ENCODE results near the gene FMN2. TPM values are rescaled to one million over a fixed set of nuclear protein-coding genes. Genes with fewer than 3 reads are reported as not detected.

FMN2 gene
- total and polyA plus RNA-seq, 9 donors, result 0.24 to 0.81 (median 0.39) TPM

GRCh38 chr1:240094041-240094722 lies 2.5 kb downstream of the FMN2 start:
- DNase-seq, result no peak
- Histone ChIP-seq H3K4me3 (ENCODE audit: low read length) (no peak overlapping the region), H3K27ac (ENCODE audit: low read length) (no peak overlapping the region), H3K9me3 (replicated peaks; ENCODE audit: control insufficient read depth, low read depth, low read length) (no peaks in the 10 kb centered on the region), H3K27me3 (ENCODE audit: control insufficient read depth, insufficient read depth, low read length) (peaks cover 34% of the 10 kb centered on the region), H3K36me3 (ENCODE audit: control insufficient read depth, insufficient read depth, low read length) (no peaks in the 10 kb centered on the region), H3K4me1 (ENCODE audit: control insufficient read depth, insufficient read depth, low read length) (peaks cover 15% of the 10 kb centered on the region)
- 100% methylated on average over 1 of the region's 14 CpGs for WGBS (ENCODE audit: insufficient coverage)

GRCh38 chr1:240096974-240097373 lies 5.3 kb downstream of the FMN2 start:
- no CpG with 5 or more reads among the region's 4 CpGs for WGBS (ENCODE audit: insufficient coverage)
- no peak for DNase-seq
- Histone ChIP-seq H3K9me3 (replicated peaks; ENCODE audit: control insufficient read depth, low read depth, low read length) (no peaks in the 10 kb centered on the region), H3K27me3 (ENCODE audit: control insufficient read depth, insufficient read depth, low read length) (peaks cover 25% of the 10 kb centered on the region), H3K27ac (ENCODE audit: low read length) (no peak overlapping the region), H3K4me1 (ENCODE audit: control insufficient read depth, insufficient read depth, low read length) (peaks cover 13% of the 10 kb centered on the region), H3K4me3 (ENCODE audit: low read length) (no peak overlapping the region), H3K36me3 (ENCODE audit: control insufficient read depth, insufficient read depth, low read length) (no peaks in the 10 kb centered on the region)

- no peak for DNase-seq
- Histone ChIP-seq H3K36me3 (ENCODE audit: control insufficient read depth, insufficient read depth, low read length) (no peaks in the 10 kb centered on the region), H3K4me3 (ENCODE audit: low read length) (no peak overlapping the region), H3K4me1 (ENCODE audit: control insufficient read depth, insufficient read depth, low read length) (peaks cover under 1% of the 10 kb centered on the region), H3K27ac (ENCODE audit: low read length) (no peak overlapping the region), H3K27me3 (ENCODE audit: control insufficient read depth, insufficient read depth, low read length) (peaks cover 9% of the 10 kb centered on the region), H3K9me3 (replicated peaks; ENCODE audit: control insufficient read depth, low read depth, low read length) (no peaks in the 10 kb centered on the region)
- 100% methylated on average over 2 of the region's 6 CpGs for WGBS (ENCODE audit: insufficient coverage)
These were observed 6.9 kb downstream of the FMN2 start for GRCh38 chr1:240098534-240098933.

DNA sequence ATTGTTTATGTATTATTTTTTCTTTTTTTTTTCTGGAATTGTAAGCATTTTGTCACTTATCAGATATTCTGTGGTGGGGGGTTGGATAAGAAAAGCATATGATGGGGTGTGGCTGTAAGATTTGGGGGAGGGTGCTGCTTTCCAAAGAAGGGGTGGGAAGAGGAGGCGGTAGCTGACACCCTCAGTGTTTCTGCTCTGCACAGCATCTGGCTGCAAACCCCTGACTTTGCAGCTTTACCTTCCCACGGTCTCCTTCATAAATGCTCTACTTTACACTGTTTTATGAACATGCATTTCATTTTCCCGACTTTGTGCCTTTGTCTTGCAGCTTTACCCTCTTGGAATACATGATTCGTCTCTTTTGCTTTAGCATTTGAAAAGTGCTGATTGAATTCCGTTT lies 7.6 kb downstream of the FMN2 start:
- DNase-seq, result no peak
- peaks cover 1% of the 10 kb centered on the region for H3K27me3 ChIP-seq (ENCODE audit: control insufficient read depth, insufficient read depth, low read length)
- no peaks in the 10 kb centered on the region for H3K4me1 ChIP-seq (ENCODE audit: control insufficient read depth, insufficient read depth, low read length)
- no peak overlapping the region for H3K4me3 ChIP-seq (ENCODE audit: low read length)
- 33% methylated on average over 3 of the region's 5 CpGs for WGBS (ENCODE audit: insufficient coverage)
- H3K36me3 ChIP-seq (ENCODE audit: control insufficient read depth, insufficient read depth, low read length), result no peaks in the 10 kb centered on the region
- H3K27ac ChIP-seq (ENCODE audit: low read length), result no peak overlapping the region
- H3K9me3 ChIP-seq (replicated peaks; ENCODE audit: control insufficient read depth, low read depth, low read length), result no peaks in the 10 kb centered on the region

GRCh38 chr1:240099748-240100147 lies 8.1 kb downstream of the FMN2 start:
- Histone ChIP-seq H3K27me3 (ENCODE audit: control insufficient read depth, insufficient read depth, low read length) (no peaks in the 10 kb centered on the region), H3K36me3 (ENCODE audit: control insufficient read depth, insufficient read depth, low read length) (no peaks in the 10 kb centered on the region), H3K27ac (ENCODE audit: low read length) (no peak overlapping the region), H3K9me3 (replicated peaks; ENCODE audit: control insufficient read depth, low read depth, low read length) (no peaks in the 10 kb centered on the region), H3K4me3 (ENCODE audit: low read length) (no peak overlapping the region), H3K4me1 (ENCODE audit: control insufficient read depth, insufficient read depth, low read length) (no peaks in the 10 kb centered on the region)
- WGBS (ENCODE audit: insufficient coverage), result 57% methylated on average over 1 of the region's 3 CpGs
- DNase-seq, result no peak

DNA sequence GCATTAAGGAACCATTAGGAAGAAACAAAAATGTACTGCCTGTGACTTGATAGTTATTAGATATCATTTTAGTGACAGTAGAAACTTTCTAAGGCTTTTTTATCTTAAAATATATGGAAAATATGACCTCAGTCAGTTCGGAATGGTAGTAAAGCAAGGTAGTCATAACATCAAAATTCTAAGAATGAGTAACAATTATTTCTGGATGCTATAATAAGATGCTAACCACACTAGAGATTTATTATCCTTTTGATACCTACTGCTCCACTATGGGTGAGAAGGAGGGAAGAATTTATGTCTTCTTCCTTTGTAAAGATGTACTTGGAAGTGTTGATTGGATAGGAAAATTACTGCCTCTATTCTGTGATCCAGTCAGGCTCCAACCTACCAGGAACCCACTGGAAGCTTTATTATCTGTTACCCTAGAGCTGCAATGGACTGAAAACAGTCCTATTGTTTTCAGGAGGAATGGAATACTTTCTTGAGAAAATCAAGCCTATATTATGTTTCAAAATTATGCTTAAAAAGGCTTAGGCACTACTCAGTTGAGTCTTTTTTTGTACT lies 8.8 kb downstream of the FMN2 start:
- Histone ChIP-seq H3K36me3 (ENCODE audit: control insufficient read depth, insufficient read depth, low read length) (no peaks in the 10 kb centered on the region), H3K9me3 (replicated peaks; ENCODE audit: control insufficient read depth, low read depth, low read length) (no peaks in the 10 kb centered on the region), H3K27ac (ENCODE audit: low read length) (no peak overlapping the region), H3K4me3 (ENCODE audit: low read length) (no peak overlapping the region), H3K4me1 (ENCODE audit: control insufficient read depth, insufficient read depth, low read length) (no peaks in the 10 kb centered on the region), H3K27me3 (ENCODE audit: control insufficient read depth, insufficient read depth, low read length) (no peaks in the 10 kb centered on the region)
- DNase-seq, result no peak
- WGBS (ENCODE audit: insufficient coverage), result no CpG with 5 or more reads among the region's 1 CpG

DNA sequence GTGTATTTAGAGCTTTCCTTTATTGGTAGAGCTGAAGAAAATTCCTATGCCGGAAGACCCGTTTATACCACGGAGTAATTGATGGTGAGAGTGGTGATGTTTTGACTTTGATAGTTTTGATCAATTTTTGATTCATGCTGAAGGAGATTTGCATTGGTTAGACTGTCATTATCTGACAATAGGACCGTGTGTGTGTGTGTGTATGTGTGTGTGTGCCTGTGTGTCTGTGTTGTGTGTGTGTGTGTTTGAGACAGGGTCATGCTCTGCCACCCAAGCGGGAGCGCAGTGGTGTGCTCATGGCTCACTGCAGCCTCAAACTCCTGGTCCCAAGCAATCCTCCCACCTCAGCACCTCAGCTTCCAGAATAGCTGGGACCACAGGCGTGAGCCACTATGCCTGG lies 9.6 kb downstream of the FMN2 start:
- H3K27ac ChIP-seq (ENCODE audit: low read length), result no peak overlapping the region
- H3K36me3 ChIP-seq (ENCODE audit: control insufficient read depth, insufficient read depth, low read length), result no peaks in the 10 kb centered on the region
- WGBS (ENCODE audit: insufficient coverage), result 71% methylated on average over 4 of the region's 7 CpGs
- no peaks in the 10 kb centered on the region for H3K4me1 ChIP-seq (ENCODE audit: control insufficient read depth, insufficient read depth, low read length)
- no peak for DNase-seq
- H3K27me3 ChIP-seq (ENCODE audit: control insufficient read depth, insufficient read depth, low read length), result no peaks in the 10 kb centered on the region
- H3K9me3 ChIP-seq (replicated peaks; ENCODE audit: control insufficient read depth, low read depth, low read length), result no peaks in the 10 kb centered on the region
- no peak overlapping the region for H3K4me3 ChIP-seq (ENCODE audit: low read length)

DNA sequence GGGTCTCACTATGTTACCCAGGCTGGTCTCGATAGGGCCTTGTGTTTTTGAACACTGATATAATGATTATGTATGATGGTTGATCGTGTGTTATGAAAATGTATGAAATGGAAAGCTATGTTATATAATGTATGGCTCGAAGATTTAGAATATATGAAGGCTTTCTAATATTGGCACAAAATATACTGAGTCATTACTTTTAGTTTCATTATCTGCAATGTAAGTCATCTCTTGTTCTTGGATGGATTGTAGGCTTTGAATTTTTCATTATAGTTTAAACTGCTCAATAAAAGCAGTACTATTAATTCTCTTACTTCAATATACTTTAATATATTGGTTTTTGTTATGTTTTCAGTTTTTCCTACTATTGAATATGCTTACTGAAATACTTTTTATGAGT lies 10.1 kb downstream of the FMN2 start:
- no peak overlapping the region for H3K4me3 ChIP-seq (ENCODE audit: low read length)
- WGBS (ENCODE audit: insufficient coverage), result no CpG with 5 or more reads among the region's 3 CpGs

DNA sequence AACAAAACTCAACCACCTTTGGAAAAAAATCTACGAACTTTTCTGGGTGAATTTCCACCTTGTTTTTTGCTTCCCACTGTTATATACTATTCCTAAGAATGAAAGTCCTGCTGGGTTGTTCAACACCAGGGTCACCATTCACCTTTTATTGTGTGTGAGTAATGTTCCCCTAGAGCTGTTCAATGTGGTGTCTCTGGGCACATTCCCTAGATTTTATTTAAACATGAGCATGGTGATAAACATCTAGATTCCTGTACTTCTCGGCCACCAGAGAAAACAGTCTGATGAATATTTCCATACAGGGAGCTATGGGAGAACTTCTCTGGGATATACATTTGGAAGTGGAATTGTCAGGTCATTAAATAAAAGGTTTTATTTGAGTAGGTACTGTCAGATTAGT lies 13.0 kb downstream of the FMN2 start:
- no peaks in the 10 kb centered on the region for H3K9me3 ChIP-seq (replicated peaks; ENCODE audit: control insufficient read depth, low read depth, low read length)
- no CpG with 5 or more reads among the region's 2 CpGs for WGBS (ENCODE audit: insufficient coverage)
- no peaks in the 10 kb centered on the region for H3K27me3 ChIP-seq (ENCODE audit: control insufficient read depth, insufficient read depth, low read length)
- H3K4me1 ChIP-seq (ENCODE audit: control insufficient read depth, insufficient read depth, low read length), result no peaks in the 10 kb centered on the region
- H3K4me3 ChIP-seq (ENCODE audit: low read length), result no peak overlapping the region
- no peak for DNase-seq
- no peak overlapping the region for H3K27ac ChIP-seq (ENCODE audit: low read length)
- H3K36me3 ChIP-seq (ENCODE audit: control insufficient read depth, insufficient read depth, low read length), result no peaks in the 10 kb centered on the region

More for the DNA sequence above, 10.1 kb downstream of the FMN2 start:
- Histone ChIP-seq H3K4me1 (ENCODE audit: control insufficient read depth, insufficient read depth, low read length) (no peaks in the 10 kb centered on the region), H3K27ac (ENCODE audit: low read length) (no peak overlapping the region), H3K36me3 (ENCODE audit: control insufficient read depth, insufficient read depth, low read length) (no peaks in the 10 kb centered on the region), H3K27me3 (ENCODE audit: control insufficient read depth, insufficient read depth, low read length) (no peaks in the 10 kb centered on the region), H3K9me3 (replicated peaks; ENCODE audit: control insufficient read depth, low read depth, low read length) (no peaks in the 10 kb centered on the region)
- DNase-seq, result no peak

- no peaks in the 10 kb centered on the region for H3K36me3 ChIP-seq (ENCODE audit: control insufficient read depth, insufficient read depth, low read length)
- H3K27me3 ChIP-seq (ENCODE audit: control insufficient read depth, insufficient read depth, low read length), result no peaks in the 10 kb centered on the region
- DNase-seq, result no peak
- H3K4me3 ChIP-seq (ENCODE audit: low read length), result no peak overlapping the region
- H3K9me3 ChIP-seq (replicated peaks; ENCODE audit: control insufficient read depth, low read depth, low read length), result no peaks in the 10 kb centered on the region
- H3K27ac ChIP-seq (ENCODE audit: low read length), result no peak overlapping the region
- 83% methylated on average over 1 of the region's 3 CpGs for WGBS (ENCODE audit: insufficient coverage)
- H3K4me1 ChIP-seq (ENCODE audit: control insufficient read depth, insufficient read depth, low read length), result no peaks in the 10 kb centered on the region
These were observed 15.5 kb downstream of the FMN2 start for GRCh38 chr1:240107058-240107684.

All from muscle of leg (tissue), 11 donors.